Sciatic nerve (tissue), 2 donors: Measurements from ENCODE around the gene TRIM71. TPM values are rescaled to one million over a fixed set of nuclear protein-coding genes. Genes with fewer than 3 reads are reported as not detected.
A peak's percentile ranks its signal among the peaks of the same experiment; 100 is the strongest.

Source experiments
- ATAC-seq: fragments of 200-7000 bp; cut with Tn5 transposase; one replicate; pipeline ENCODE4 v1.9.1; 2020; ENCODE audit warnings: mild to moderate bottlenecking, moderate library complexity
- DNase-seq: peaks from one replicate; pipeline ENCODE4 v3.0.0-alpha.2; 2020; ENCODE audit warnings: low spot score
- intact Hi-C: fragments of 100-400 bp; cut with DNase I; formaldehyde crosslinking; loops from one replicate; pipeline ENCODE4 v1.14.2; 2022
- total RNA-seq: library from RNA; stranded (reverse); fragmentation: NEBNext Ultra II Directional; extraction: Animal tissue kit (Norgen Biotek cat#: 25700); gene quantifications from one replicate; pipeline ENCODE4 v1.2.1, GENCODE V29; 2021
- donor health status: DM: no; HTN: no; CAD: no.
- donor health status: DM: no; HTN: no; CAD: no.

TRIM71 gene
- total RNA-seq, 1 donor from 2014 or later: 0.40 TPM

GRCh38 chr3:32857921-32858320 lies 40.1 kb downstream of the TRIM71 start:
- intact Hi-C loops: no loop called here
- no peak for DNase-seq
- no peak for ATAC-seq

DNA sequence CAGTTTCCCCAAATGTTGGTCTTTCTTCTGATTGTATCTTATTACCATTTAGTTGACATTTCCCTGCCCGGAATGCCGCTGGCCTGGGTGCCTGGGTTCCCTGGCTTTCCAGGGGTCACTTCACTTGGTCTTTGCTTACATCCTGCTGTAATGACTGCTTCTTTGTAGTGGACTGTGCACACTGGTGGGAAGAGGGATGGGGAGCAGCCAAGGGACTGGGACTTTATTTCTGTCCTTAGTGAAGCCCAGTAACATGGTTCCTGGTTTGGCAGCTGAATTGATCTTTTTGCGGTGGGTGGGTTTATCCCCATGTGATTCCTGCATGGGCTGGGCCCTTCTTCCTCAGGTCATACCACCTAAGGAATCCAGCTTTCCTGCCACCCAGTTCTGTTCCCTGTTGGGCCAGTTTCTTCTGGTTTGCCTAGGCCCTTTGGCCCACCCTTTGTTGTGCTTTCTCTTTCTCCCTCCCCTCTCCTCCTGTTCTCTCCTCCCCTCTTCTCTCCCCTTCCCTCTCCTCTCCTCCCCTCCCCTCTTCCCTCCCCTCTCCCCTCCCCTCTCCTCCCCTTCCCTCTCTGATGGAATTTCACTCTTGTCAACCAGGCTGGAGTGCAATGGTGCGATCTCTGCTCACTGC lies 41.9 kb downstream of the TRIM71 start:
- ATAC-seq (no peak), DNase-seq (no peak)
- intact Hi-C loops: no loop called here

- DNase-seq (no peak), ATAC-seq (no peak)
- intact Hi-C loops: no loop called here
Observed at GRCh38 chr3:32860499-32860898, 42.7 kb downstream of the TRIM71 start.

- ATAC-seq: no peak
- intact Hi-C loops: no loop called here
- DNase-seq: no peak
Observed at GRCh38 chr3:32861681-32862080, 43.9 kb downstream of the TRIM71 start.

DNA sequence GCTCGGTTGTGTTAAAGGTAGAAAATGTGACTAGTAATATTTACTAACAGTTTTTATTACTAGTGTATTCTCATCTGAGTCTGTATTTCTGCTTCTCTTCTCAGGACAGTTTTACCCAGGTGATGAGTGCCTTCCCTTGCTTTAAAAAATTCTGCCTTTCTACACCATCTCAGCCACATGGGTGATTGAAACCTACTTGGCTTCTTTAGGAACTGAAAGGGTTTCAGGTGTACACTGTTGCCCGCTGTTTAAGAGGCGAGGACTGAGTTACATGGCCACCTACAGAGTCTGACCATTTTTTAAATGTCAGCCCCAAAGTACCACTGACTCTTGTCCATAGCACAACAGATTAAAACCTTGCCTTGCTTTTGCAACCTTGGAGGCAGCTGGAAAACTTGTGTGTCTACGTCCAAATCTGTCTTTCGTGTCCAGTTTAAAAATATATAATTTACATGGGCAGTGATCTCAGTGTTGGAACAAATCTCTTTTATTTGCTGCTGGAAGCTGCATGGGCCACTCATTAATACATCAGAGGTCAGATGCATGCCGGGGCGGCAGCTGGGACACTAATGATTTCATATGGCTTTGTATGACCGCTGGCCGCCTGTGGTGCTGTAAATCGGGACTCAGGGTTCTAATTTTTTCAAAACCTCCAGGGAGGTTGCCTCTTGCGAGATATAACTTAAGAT lies 44.6 kb downstream of the TRIM71 start:
- intact Hi-C loops: no loop called here
- DNase-seq (no peak), ATAC-seq (no peak)

DNA sequence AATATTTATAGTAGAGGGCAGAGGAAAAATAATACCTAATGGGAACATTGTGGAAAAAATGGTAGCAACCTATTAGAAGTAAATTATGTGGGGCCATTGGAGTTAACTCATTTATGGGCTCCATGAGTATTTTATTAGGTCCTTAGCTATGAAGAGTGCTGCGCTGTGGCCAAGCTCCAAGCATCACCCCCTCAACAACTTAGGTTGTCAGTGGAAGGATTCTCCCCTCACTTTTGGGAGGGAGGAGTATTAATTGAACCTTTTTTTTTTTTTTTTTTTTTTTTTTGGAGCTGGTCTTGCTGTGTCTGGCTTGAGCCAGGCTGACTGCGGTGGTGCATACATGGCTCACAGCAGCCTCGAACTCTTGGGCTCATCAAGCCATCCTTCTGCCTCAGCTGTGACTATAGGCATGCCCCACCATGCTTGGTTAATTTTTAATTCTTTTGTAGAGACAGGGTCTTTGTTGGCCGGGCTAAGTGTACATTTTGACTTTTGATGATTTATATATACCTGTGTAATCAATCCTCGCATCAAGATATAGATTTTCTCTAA lies 45.2 kb downstream of the TRIM71 start:
- intact Hi-C loops: no loop called here
- no peak for DNase-seq
- no peak for ATAC-seq

DNA sequence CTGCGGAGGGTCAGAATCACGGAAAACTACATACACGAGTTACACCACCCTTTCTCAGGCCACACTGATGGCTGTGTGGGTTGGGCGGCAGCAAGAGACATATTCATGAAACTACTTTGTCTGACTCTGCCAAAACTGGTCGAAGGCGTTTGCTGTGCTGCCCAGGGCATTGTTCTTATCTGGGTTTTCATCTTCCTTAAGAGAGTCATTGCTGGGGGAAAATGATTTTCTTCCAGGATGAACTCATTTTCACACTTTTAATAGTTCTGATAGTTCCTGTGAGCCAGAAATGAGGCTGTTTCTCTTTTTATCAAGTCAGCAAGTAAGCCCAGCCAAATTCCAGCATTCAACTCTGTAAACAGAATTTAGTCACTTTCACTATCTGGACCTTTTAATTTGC lies 47.6 kb downstream of the TRIM71 start:
- peak; percentile 59 for ATAC-seq

GRCh38 chr3:32866533-32866932 lies 48.7 kb downstream of the TRIM71 start:
- DNase-seq: no peak
- no peak for ATAC-seq
- intact Hi-C loops: no loop called here

More for the DNA sequence above, 47.6 kb downstream of the TRIM71 start:
- intact Hi-C loops: no loop called here
- no peak for DNase-seq

- intact Hi-C loops: no loop called here
- DNase-seq (no peak), ATAC-seq (no peak)
Observed at GRCh38 chr3:32867954-32868353, 50.2 kb downstream of the TRIM71 start.

DNA sequence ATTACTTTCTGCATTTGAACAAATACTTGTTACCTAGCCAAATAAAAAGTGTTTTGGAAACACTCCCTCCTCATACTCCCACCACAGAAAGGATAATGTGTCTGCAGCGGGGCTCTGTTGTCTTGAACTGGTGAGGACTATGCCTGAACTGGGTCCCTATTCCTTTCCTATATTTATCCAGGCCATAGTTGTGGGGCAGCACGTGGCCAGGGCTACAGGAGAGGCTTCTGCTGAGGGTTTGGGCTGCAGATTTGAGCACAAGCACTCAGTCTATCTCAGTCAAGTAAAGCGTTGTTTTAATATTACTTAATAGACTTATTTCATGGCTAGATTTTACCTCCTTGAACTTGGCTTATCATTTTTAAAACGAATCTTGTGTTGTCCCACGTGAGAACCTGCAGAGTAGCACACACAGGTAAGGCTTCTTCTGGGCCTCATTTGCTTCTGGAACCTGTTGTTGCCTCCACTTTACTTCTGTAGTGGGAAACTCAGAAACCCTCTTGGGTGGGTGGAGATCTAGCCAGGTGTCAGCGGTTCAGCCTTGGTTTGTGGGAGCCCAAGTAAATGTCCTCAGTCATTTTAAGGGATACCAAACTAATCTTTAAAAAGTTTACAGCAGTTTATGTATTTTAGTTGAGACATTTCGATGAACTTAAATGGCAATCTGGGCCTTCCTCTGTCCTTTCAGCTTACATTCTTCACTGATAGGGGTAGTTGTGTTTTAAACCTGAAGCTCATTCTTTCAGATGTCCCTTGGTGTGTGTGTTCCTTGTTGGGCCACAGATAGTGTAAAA lies 51.1 kb downstream of the TRIM71 start:
- ATAC-seq: no peak
- DNase-seq: no peak
- intact Hi-C loops: no loop called here

- DNase-seq (no peak), ATAC-seq (no peak)
- intact Hi-C loops: no loop called here
Observed at GRCh38 chr3:32869513-32870047, 51.8 kb downstream of the TRIM71 start.

- intact Hi-C loops: no loop called here
- DNase-seq (no peak), ATAC-seq (no peak)
Observed at GRCh38 chr3:32870373-32871095, 52.7 kb downstream of the TRIM71 start.

- intact Hi-C loops: no loop called here
- DNase-seq (no peak), ATAC-seq (no peak)
Observed at GRCh38 chr3:32871273-32871672, 53.5 kb downstream of the TRIM71 start.

GRCh38 chr3:32872487-32873382 lies 54.9 kb downstream of the TRIM71 start:
- DNase-seq: peak; percentile 63
- ATAC-seq: peak; percentile 80
- intact Hi-C loops: no loop called here

GRCh38 chr3:32873531-32874130 lies 55.8 kb downstream of the TRIM71 start:
- DNase-seq: no peak
- peak; percentile 56 for ATAC-seq
- intact Hi-C loops: no loop called here

DNA sequence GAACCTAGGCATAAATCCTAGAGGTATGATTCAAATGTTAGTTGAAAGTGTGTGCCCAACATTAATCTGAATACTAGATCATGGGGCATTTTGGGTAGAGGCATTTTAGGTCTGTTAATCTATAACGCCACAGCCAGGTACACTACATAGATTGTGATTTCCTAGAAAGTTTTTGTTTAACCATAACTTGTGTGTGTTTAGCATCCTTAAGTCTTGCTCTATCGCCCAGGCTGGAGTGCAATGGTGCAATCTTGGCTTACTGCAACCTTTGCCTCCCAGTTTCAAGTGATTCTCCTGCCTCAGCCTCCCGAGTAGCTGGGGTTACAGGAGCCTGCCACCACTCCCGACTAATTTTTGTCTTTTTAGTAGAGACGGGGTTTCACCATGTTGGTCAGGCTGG lies 59.1 kb downstream of the TRIM71 start:
- no peak for DNase-seq
- ATAC-seq: no peak
- intact Hi-C loops: no loop called here

DNA sequence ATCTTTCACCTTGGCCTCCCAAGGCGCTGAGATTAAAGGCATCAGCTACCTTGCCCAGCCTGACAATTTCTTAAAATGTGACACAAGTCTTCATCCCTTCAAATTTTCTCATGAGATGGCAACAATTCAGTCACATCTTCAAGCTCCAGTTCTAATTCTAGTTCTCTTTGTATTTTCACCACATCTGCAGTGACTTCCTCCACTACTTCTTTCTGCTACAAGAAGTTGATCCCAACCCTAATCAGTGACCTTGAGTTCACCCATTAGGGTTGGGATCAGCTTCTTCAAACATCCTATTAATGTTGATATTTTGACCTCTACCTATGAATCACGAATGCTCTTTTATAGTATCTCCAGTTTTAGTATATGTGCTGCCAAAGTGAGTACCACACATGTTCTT lies 59.8 kb downstream of the TRIM71 start:
- DNase-seq: no peak
- intact Hi-C loops: no loop called here
- ATAC-seq: no peak

DNA sequence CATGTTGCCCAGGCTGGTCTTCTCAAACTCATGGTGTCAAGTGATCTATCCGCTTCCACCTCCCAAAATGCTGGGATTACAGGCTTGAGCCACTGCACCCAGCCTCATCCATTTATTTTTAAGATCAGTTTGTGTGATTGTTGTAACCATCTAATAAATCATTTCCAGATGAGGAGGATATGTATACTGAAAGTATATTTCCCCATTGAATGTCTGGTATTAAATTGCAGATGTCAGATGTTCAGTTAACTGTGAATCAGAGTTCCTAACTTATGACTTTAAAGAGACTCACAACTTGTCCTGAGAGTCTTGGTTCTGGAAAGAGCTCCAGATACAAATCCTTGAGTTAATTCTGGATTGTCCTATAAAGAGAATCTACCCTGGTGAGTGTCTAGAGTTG lies 62.4 kb downstream of the TRIM71 start:
- DNase-seq (no peak), ATAC-seq (no peak)
- intact Hi-C loops: no loop called here
